ENCODE data around the gene PIGQ. TPM values are rescaled to one million over a fixed set of nuclear protein-coding genes. Genes with fewer than 3 reads are reported as not detected.

Gene PIGQ
- total and polyA plus RNA-seq, 2 experiments from 2014 or later = 30.2 to 62.3 TPM

- TF ChIP-seq CTCF (conservative IDR thresholded peaks at IDR 0.05; ENCODE audit: low read depth in 2 of 2) (no peak), EZH2 (IDR thresholded peaks at IDR 0.05; ENCODE audit: low read depth, unreplicated experiment) (no peak), STAT1 (IDR thresholded peaks at IDR 0.05; ENCODE audit: unreplicated experiment) (no peak), EZH2phosphoT487 (IDR thresholded peaks at IDR 0.05; ENCODE audit: unreplicated experiment) (no peak), ETS1 (IDR thresholded peaks at IDR 0.05) (no peak)
Measured at GRCh38 chr16:572865-573650, 3.3 kb downstream of the PIGQ start (continued).

GRCh38 chr16:574021-574760 is 4.4 kb downstream of the PIGQ start:
- Histone ChIP-seq H3K36me3 (ENCODE audit: insufficient read depth) (no peaks in the 10 kb centered on the region), H3K4me3 (no peak overlapping the region), H3K4me2 (no peak overlapping the region), H3K79me2 (replicated peaks; ENCODE audit: insufficient read depth) (peaks cover 8% of the 10 kb centered on the region), H2AFZ (no peak overlapping the region), H4K20me1 (replicated peaks; ENCODE audit: insufficient read depth) (no peaks in the 10 kb centered on the region), H3K4me1 (ENCODE audit: insufficient read depth) (peaks cover 1% of the 10 kb centered on the region), H3K9me2 (ENCODE audit: insufficient read depth) (no peaks in the 10 kb centered on the region), H3K27ac (ENCODE audit: low read depth) (no peak overlapping the region), H3F3A (replicated peaks; ENCODE audit: low read depth) (peaks cover 11% of the 10 kb centered on the region; the same call in 1 of the 2 replicates), H3K27me3 (ENCODE audit: insufficient read depth) (no peaks in the 10 kb centered on the region)
- ATAC-seq = no peak
- Mint-ChIP-seq H3K4me3 (no peak overlapping the region; the same call in 2 of the 3 replicates), H3K9me3 (no peaks in the 10 kb centered on the region), H3K27ac (no peak overlapping the region), H3K36me3 (ENCODE audit: low read depth) (no peaks in the 10 kb centered on the region; the same call in 2 of the 3 replicates), H3K4me1 (peaks cover 10% of the 10 kb centered on the region), H3K27me3 (ENCODE audit: insufficient read depth, low read depth, poor library complexity) (peaks cover 6% of the 10 kb centered on the region)
- no peak for DNase-seq (ENCODE audit: low spot score)
- TF ChIP-seq REST (IDR thresholded peaks at IDR 0.05; ENCODE audit: unreplicated experiment) (no peak), NANOG (IDR thresholded peaks at IDR 0.05; ENCODE audit: borderline replicate concordance) (no peak), JUNB (IDR thresholded peaks at IDR 0.05; ENCODE audit: unreplicated experiment) (no peak), ZNF462 (CRISPR knock-in tag; IDR thresholded peaks at IDR 0.05) (no peak), CREB1 (CRISPR knock-in tag; IDR thresholded peaks at IDR 0.05; ENCODE audit: low read depth) (no peak), STAT1 (IDR thresholded peaks at IDR 0.05; ENCODE audit: unreplicated experiment) (no peak)

Measured in GM23338 (cell line).